NCI-H1436 treated with DMSO at 0.1 percent for 48 hours (cell line): ENCODE measurements around the gene CLMP.

Source experiments
- DNase-seq: peaks from one replicate; lab custom pipeline; 2025; lab: John Stamatoyannopoulos, UW

CLMP gene

DNA sequence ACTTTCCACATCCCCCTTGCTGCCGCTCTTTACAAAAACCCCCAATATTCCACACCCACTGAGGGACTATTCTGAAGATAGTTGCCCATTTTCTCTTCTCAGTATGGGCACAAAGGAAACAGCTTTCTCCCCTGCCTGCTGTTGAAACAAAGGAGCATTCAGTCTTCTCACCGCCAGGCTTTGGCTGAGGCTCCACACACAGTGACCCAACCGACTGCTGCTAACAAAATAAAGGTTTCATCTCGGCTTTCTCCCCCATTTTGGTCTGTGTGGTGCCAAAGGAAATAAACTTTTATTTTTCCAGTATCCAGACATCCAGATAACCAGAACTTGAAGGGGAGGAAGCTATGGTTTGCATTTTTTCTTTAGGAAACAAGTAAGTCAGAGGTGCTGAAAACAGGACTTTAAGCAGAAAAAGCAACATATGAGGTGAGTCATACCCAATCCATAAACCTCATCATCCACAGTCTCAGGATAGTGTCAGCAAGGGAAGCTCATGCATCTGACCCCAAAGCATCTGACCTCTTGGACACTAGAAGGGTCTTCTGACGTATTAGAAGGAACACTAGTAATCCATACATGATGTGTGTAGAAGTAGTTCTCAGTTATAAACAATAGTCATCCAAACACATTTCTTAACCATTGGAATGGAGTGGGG, 6.4 kb downstream of the CLMP start:
- no peak for DNase-seq

- no peak for DNase-seq
These were observed 7.2 kb downstream of the CLMP start for GRCh38 chr11:123187665-123188507.

- no peak for DNase-seq
These were observed 7.8 kb downstream of the CLMP start for GRCh38 chr11:123187248-123187647.

GRCh38 chr11:123186286-123186685, 8.8 kb downstream of the CLMP start:
- no peak for DNase-seq

DNA sequence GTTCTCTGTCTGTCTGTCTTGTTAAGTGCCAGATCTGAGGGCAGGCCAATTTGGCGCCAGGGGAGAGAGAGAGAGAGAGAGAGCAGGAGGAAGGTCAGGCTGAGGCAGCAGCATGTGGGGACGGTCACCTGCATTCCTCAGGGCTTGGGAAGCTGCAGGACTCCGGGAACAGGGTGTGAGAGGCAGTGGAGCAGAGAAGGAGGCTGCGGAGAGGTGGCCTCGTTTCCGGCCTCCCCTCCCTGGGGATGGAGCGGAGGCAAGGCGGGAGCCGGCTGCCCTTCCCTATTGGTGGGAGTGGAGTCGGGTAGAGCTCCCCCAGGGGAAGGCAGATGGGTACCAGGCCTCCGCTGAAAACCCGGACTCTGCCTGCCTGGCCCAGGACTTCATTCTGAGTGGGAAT, 9.7 kb downstream of the CLMP start:
- no peak for DNase-seq

GRCh38 chr11:123184531-123184930, 10.5 kb downstream of the CLMP start:
- DNase-seq = no peak

DNA sequence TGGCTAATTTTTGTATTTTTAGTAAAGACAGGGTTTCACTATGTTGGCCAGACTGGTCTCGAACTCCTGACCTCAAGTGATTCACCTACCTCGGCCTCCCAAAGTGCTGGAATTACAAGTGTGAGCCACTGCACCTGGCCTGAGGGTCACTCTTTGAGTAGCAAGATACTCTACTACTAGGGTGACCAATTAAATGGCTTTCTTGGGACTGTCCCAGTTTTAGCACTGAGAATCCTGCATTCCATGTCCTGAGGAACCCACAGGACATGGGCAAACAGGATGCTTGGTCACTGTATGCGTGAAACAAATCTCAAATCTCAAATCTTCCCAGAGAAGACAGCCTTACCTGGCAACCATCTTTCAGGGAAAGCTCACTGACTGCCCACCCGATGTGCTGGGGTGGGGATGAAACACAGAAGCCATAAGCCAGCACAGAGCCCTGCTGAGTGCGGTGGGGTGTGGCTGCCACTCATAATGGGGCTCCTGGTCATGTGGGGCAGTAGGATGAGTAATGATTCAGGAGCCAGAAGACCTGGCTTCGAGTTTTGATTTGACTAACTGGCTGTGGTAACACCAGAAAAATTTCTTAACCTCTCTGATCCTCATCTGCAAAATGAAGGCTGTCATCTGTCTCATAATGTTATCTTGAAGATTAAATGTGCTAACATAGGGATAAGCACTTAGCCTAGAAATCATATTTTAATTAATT, 11.5 kb downstream of the CLMP start:
- no peak for DNase-seq

DNA sequence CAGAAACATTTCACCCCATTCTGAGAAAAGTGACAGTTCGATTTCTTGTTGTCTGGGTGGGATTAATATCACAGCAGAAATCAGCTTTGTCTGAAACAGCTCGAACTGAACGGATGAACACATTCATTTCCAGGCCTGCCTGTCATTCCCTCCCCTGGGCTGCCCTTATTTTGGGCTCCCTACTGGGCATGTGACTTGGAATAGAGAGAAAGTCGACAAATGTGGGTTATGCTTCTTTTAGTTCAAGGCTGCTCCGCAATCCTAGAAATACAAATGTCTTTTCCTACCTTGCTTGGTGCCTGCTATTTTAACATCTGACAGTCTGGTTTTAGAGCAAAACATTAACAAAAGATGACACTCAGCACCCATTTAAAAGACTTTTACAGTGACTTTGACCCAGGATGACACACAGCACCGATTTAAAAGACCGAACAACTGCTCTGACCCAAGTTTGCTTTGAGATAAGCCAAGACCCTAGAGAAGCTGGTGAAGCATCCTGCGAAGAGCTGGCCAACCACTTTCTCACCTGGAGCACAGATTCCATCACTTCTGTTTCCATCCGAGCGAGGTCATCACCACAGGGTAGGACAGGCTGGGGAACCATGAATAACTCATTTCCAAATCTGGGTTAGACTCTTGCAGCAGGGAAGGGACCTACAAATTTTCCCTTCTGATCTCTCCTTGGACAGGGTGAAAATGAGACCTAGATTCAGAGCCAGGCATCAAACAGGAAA, 13.1 kb downstream of the CLMP start:
- DNase-seq = no peak

DNA sequence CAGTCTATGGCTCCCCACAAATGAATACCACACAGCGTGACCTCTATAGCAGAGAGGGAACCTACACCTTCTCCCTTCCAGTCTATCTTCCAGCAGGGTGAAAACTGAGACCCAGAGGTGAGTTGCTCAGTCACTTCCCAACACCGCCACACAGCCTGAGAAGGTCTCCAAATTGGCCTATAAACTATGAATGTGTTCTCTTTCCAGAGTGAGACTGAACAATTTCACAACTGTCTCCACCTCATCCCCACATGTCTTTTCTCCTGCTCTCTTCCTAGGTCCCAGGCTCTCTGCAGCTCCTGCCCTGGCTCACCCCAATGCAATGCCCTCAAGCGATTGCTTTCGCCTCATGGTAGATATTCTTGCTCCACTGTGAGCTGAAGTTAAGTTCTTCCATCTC, 14.0 kb downstream of the CLMP start:
- no peak for DNase-seq

- no peak for DNase-seq
These were observed 14.5 kb downstream of the CLMP start for GRCh38 chr11:123180574-123180973.

DNA sequence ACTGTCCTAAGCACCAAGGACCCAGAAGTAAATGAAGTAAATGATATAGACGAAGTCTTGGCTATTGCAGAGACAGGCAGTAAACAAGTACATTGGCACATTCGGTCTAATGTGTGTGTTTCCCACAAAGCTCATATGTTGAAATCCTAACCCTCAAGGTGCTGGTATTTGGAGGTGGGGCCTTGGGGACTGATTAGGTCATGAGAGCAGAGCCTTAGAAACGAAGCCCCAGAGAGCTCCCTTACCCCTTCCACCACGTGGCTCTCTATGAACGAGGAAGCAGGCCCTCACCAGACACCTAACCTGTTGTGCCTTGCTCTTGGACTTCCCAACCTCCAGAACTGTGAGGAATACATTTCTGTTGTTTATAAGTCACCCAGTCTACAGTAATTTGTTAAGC, 14.9 kb downstream of the CLMP start:
- DNase-seq = no peak

- DNase-seq = no peak
These were observed 15.5 kb downstream of the CLMP start for GRCh38 chr11:123179586-123179985.

DNA sequence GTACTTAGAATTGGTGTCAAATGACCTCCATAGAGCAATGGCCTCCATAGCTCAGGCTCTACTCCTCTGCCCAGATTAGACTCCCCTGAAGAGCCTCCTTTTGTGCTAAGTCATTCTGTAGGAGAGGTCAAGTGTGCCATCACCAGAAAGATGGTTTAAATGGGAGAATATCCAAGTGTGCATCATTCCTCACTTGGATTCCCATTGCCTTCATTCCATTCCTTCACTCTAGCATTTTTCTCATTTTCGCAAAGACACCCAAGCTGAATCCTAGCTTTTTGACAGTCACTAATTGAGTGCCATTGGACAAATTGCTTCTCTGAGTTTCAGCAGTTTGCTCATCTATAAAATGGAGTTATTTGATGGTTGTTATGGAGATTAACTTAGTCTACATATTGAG, 16.9 kb downstream of the CLMP start:
- no peak for DNase-seq

DNA sequence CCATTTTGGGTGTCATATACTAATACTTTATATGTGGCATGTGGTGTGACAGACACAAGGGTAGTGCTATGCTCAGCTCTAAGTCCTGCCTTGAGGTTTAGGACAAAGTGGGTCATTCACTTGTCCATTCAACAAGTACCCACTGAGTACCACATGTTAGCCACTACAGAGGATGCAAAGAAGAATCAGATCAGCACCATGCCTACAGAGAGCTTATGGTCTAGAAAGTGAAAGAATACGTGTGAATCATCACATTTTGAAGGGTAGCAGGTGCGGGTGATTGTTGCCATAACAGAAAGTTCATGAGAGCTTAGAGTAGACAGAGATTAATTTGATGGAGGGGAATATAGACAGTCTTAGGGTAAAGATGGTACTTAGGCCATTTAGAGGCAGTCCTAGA, 18.3 kb downstream of the CLMP start:
- DNase-seq = no peak

DNA sequence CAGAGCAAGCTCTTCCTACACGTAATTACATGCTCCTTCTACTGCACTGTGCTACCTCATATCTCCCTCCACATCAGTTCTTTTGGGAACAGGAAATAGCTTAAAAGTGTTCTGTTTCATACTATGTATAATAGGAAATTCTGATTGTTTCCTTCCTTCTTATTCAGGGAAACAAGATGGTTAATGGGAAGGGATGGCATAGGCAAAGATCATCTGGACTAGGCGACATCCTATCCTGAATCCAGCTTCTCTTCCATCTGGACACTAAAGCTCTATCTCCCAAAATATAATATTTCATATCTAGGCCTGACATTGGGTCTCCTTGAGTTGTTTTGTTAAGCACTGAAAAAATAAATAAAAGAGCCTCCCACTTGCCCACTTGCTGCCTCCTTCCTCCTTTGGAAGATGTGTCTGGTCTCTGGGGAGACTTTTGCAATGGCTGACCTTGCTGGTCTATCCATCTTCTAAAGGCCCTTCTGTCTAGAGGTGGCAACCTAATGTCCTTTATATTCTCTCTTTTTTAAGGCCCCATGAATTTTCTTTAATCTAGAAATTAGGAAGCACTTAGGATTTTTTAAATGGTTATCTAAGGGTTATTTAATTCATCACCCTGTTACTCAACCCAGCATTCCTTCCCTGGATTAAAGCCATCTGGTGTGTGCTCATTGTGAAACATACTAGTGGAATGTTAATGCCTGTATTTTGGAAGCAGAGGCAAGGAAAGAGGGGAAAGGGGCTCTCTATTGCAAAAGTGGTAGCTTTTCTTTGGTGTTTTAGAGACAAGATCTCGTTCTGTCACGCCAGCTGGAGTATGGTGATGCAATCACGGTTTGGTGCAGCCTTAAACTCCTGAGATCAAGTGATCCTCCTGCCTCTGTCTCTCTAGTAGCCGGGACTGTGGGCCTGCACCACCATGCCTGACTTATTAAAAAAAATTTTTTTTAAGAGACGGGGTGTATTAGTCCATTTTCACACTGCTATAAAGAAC, 20.6 kb downstream of the CLMP start:
- no peak for DNase-seq

DNA sequence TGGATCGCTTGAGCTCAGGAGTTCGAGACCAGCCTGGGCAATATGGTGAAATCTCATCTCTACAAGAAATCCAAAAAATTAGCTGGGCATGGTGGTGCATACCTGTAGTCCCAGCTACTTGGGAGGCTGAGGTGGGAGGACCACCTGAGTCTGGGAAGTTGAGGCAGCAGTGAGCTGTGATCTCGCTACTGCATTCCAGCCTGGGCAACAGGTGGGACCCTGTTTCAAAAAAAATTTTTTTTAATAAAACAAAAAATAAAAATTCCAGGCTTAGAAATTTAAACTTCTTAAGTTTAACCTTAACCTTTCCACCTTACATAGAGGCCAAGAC, 21.2 kb downstream of the CLMP start:
- no peak for DNase-seq

DNA sequence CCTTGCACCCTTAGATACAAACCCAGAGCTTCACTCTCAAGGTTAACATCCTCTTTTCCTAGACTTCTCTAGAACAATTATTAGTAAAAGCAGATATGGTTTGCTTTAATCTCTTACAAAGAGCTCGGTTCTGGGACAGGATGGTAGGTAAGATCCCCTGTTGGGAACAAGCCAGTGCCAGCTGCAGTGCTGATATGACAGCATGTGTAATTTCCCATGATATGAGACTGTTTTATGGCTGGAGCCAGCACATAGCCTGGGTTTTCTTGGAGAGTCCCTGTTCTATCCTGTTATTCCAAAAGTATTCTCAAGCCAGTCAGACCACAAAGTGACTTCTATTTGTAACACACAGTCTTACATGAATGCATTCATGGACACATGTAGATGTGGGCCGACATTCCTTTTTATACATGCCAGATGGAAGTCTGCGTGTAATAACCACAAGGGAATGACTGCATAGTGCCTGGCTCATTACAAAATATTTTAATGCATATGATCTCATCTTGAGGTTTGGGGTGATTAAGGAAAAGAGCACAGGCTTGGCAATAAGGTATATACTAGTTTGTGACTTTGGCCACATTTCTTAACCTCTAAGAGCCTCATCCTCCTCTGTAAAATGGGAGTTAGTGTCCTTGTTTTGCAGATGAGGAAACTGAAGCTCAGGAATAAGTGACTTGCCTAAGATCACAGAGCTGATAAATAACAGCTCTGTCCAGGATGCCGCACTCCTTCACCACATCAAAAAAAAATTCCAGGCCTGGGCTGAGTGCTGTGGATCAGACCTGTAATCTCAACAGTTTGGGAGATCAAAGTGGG, 21.8 kb downstream of the CLMP start:
- DNase-seq = no peak

- DNase-seq = no peak
These were observed 24.1 kb downstream of the CLMP start for GRCh38 chr11:123170929-123171328.

DNA sequence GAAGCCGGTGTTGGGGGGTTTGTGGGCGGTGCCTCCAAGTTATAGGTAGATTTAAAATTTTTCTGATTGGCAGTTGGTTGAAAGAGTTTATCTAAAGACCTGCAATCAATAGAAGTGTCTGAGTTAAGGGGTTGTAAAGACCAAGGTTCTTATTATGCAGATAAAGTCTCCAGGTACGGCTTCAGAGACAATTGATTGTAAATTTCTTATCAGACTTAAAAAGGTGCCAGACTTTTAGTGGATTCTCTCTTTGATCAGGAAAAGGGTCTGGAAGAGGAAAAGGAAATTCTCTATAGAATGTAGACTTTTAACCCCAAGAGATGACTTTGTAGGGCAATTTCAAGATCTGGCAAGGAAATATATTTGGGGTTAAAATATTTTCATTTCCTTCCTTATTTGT, 25.2 kb downstream of the CLMP start:
- no peak for DNase-seq

GRCh38 chr11:123168955-123169484, 26.0 kb downstream of the CLMP start:
- DNase-seq = no peak
